Body of pancreas (tissue), 4 donors: ENCODE measurements around the gene MIEF1. TPM values are rescaled to one million over a fixed set of nuclear protein-coding genes. Genes with fewer than 3 reads are reported as not detected.
A peak's percentile ranks its signal among the peaks of the same experiment; 100 is the strongest.

Source experiments
- ATAC-seq: fragments of 150-250 bp; one replicate; pipeline ENCODE4 v1.9.1; 2016
- DNase-seq, 4 donors: peaks; one replicate each; pipeline ENCODE4 v3.0.0-alpha.2; 2019
- H3K27ac ChIP-seq, 4 donors: fragments of 200-600 bp; sonication (generic); 1 replicate in 3 of 4; 2 replicates in 1 of 4; pipeline versions ENCODE4 v1.5.1 to v1.6.1; 2016 to 2019; ENCODE audit warnings: mild to moderate bottlenecking in 1 of 4, mixed read lengths in 1 of 4, moderate library complexity in 1 of 4
- H3K27me3 ChIP-seq, 2 donors: fragments of 200-600 bp; sonication (generic); one replicate each; pipeline ENCODE4 v1.6.0; 2016; ENCODE audit warnings: mild to moderate bottlenecking in 1 of 2
- H3K36me3 ChIP-seq, 2 donors: fragments of 200-600 bp; sonication (generic); replicated peaks in 1 of 2; 2 replicates each; pipeline ENCODE4 v1.5.1; 2016; ENCODE audit warnings: low read depth in 2 of 2; ENCODE audit not compliant: insufficient read depth in 1 of 2
- H3K4me1 ChIP-seq: fragments of 200-600 bp; sonication (generic); one replicate; pipeline ENCODE4 v1.6.0; 2016
- H3K4me3 ChIP-seq, 2 donors: fragments of 200-600 bp; sonication (generic); 1 replicate in 1 of 2; 2 replicates in 1 of 2; pipeline ENCODE4 v1.5.1; 2016 to 2019
- H3K9me3 ChIP-seq, 3 donors: fragments of 200-600 bp; sonication (generic); 1 replicate in 2 of 3; 2 replicates in 1 of 3; pipeline ENCODE4 v1.5.1; 2016
- POLR2A ChIP-seq, 3 donors: fragments of 450-650 bp; IDR thresholded peaks; one replicate each; pipeline ENCODE4 v1.6.1; 2016; ENCODE audit warnings: antibody characterized with exemption in 3 of 3, mild to moderate bottlenecking in 2 of 3
- WGBS, 2 donors: methylation state at CpG; one replicate each; pipeline ENCODE4 v1.1.5; 2017; 5-methylcytosine and 5-hydroxymethylcytosine counted together
- intact Hi-C: fragments of 100-400 bp; cut with DNase I; formaldehyde crosslinking; loops from one replicate; pipeline ENCODE4 v1.15.1; 2023
- total RNA-seq, 2 donors: library from RNA; depleted of rRNA; stranded (reverse); fragments of >200 nt; gene quantifications; one replicate each; pipeline ENCODE4 v1.1.0, GENCODE V29; 2016
- TF ChIP-seq, protein P1 (sequence below), 7 experiments: fragments of 450-650 bp in 4 of 7; fragments of 200-600 bp in 3 of 7; sonication (generic) in 3 of 7; IDR thresholded peaks; one replicate each; pipeline ENCODE4 v1.5.1; 2016 to 2019; ENCODE audit warnings: antibody characterized with exemption in 7 of 7

Gene MIEF1
- total RNA-seq, 2 donors from 2014 or later = 9.1 to 14.8 TPM

DNA sequence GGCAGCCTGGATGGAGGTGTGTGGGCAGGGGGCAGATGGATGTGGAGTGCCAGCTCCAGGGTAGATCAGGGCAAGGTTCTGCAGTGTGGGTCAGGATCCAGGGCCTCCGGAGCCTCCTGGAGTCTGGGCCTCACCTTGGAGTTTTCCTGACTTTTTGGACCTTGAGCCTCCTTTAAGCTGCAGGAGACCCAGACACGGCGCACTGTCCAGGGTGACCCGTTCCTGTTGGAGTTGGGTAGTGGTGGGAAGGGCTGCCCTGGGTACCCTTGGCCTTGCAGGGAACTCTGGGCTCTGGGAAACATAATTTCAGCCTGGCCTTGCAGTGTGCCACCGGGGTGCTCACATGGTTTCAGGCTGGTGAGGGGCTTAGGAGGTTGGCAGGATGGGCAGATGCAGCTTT, 28.2 kb upstream of the MIEF1 start:
- no peaks in the 10 kb centered on the region for H3K27me3 ChIP-seq
- H3K36me3 ChIP-seq = no peaks in the 10 kb centered on the region
- H3K9me3 ChIP-seq = no peaks in the 10 kb centered on the region
- TF ChIP-seq, protein P1, sequence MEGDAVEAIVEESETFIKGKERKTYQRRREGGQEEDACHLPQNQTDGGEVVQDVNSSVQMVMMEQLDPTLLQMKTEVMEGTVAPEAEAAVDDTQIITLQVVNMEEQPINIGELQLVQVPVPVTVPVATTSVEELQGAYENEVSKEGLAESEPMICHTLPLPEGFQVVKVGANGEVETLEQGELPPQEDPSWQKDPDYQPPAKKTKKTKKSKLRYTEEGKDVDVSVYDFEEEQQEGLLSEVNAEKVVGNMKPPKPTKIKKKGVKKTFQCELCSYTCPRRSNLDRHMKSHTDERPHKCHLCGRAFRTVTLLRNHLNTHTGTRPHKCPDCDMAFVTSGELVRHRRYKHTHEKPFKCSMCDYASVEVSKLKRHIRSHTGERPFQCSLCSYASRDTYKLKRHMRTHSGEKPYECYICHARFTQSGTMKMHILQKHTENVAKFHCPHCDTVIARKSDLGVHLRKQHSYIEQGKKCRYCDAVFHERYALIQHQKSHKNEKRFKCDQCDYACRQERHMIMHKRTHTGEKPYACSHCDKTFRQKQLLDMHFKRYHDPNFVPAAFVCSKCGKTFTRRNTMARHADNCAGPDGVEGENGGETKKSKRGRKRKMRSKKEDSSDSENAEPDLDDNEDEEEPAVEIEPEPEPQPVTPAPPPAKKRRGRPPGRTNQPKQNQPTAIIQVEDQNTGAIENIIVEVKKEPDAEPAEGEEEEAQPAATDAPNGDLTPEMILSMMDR (IDR thresholded peaks at IDR 0.05) = no peak
- TF ChIP-seq POLR2A (IDR thresholded peaks at IDR 0.05) = no peak
- H3K27ac ChIP-seq = peak overlapping the region in 1 of 4 donors; percentile 50
- H3K4me1 ChIP-seq = peaks cover 33% of the 10 kb centered on the region
- peak; percentile 2 for ATAC-seq
- intact Hi-C loops = no loop called here
- no peak for DNase-seq
- no peak overlapping the region for H3K4me3 ChIP-seq
- WGBS, 2 donors = 73 to 76% methylated on average over 4 to 5 of the region's 5 CpGs

DNA sequence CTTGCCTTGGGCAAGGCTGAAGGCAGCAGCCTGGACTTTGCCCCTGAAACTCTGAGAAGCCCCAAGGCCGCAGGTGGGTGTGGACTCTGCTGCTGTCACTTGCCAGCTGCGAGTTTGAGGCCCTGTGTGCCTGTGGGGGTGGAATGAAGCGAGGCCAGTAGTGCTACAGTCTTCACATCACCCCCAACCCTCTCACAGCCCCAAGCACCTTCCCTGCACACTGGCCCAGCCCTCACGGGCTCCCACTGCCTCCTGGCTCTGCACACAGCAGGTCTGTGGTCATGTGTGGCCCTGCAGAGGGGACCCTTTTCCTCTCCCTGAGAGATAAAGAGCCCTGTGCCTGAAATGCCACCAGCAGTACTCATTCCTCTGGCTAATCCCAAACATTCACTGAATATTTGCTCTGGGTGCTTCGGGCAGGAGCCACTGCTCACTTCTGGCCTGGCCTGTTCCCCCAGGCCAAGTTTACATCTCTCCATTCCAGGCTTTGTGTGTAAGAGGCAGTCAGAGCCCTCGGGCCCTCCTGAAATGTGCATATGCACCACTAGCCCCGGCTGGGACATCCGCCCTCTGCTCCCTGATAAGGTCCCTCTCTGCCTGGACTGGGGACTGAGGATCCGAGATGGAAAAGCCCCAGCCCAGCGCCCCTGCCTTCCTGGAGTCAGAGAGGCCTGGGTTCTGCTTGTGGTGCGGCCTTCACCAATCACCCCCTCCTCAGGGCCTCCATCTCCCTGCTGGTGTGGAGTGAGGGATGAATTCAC, 27.6 kb upstream of the MIEF1 start:
- H3K9me3 ChIP-seq = no peaks in the 10 kb centered on the region
- ATAC-seq (peak; percentile 43), DNase-seq (peak; percentile 34 to 70 (median 50))
- no peaks in the 10 kb centered on the region for H3K36me3 ChIP-seq
- peak overlapping the region in 2 of 4 donors; percentile 37 to 50 for H3K27ac ChIP-seq
- intact Hi-C loops = no loop called here
- TF ChIP-seq, protein P1 (IDR thresholded peaks at IDR 0.05) = no peak
- no peak for TF ChIP-seq POLR2A (IDR thresholded peaks at IDR 0.05)
- no peak overlapping the region for H3K4me3 ChIP-seq
- H3K4me1 ChIP-seq = peaks cover 33% of the 10 kb centered on the region
- 35 to 43% methylated on average over 7 to 8 of the region's 11 CpGs for WGBS, 2 donors
- no peaks in the 10 kb centered on the region for H3K27me3 ChIP-seq

DNA sequence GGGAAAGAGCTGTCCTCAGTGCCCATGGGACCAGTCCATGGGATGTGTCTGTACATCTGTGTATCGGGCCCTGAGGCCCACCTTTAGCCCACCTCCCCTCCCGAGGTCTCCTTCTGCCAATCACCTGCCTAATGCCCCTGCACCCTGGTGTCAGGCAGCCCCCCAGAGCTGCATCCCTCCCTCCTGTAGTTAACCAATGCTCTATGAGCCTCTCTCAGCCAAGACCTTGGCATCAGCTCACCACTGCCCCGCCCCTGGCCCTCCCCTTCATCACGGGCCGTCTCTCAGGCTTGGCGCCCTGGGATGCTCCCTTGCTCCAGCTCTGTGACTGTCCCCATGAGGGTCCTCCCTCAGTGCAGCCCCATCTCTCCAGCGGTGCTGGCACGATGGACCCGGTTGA, 26.8 kb upstream of the MIEF1 start:
- TF ChIP-seq, protein P1 (IDR thresholded peaks at IDR 0.05) = no peak
- TF ChIP-seq POLR2A (IDR thresholded peaks at IDR 0.05) = no peak
- Histone ChIP-seq H3K36me3 (no peaks in the 10 kb centered on the region), H3K9me3 (no peaks in the 10 kb centered on the region), H3K4me1 (peaks cover 33% of the 10 kb centered on the region), H3K27me3 (no peaks in the 10 kb centered on the region), H3K27ac (no peak overlapping the region), H3K4me3 (no peak overlapping the region)
- intact Hi-C loops = no loop called here
- WGBS, 2 donors = 75 to 82% methylated on average over 8 to 9 of the region's 9 CpGs
- ATAC-seq (no peak), DNase-seq (no peak)

DNA sequence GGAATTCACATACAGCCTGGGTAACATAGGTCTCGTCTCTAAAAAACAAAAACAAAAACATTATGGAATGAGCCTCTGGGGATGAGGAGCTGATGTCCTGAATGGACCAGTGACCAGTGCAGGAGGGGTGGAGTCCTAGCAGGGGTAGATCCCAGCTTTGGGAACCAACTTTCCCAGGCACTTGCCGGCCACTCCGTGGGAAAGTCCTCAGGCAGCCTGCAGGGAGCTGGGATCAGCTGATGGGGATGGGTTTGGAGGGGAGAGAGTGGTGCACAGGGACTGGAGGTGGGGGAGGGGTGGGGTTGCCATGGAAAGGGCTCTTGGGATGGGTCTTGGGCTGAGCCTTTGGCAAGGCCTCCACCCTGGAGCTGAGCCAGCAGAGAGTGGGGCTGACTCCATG, 26.2 kb upstream of the MIEF1 start:
- Histone ChIP-seq H3K36me3 (no peaks in the 10 kb centered on the region), H3K9me3 (no peaks in the 10 kb centered on the region), H3K4me1 (peaks cover 30% of the 10 kb centered on the region), H3K27ac (no peak overlapping the region), H3K27me3 (no peaks in the 10 kb centered on the region), H3K4me3 (no peak overlapping the region)
- intact Hi-C loops = no loop called here
- DNase-seq (no peak), ATAC-seq (no peak)
- WGBS, 2 donors = 68 to 71% methylated on average over 3 of the region's 3 CpGs
- TF ChIP-seq, protein P1 (IDR thresholded peaks at IDR 0.05) = no peak
- TF ChIP-seq POLR2A (IDR thresholded peaks at IDR 0.05) = no peak

DNA sequence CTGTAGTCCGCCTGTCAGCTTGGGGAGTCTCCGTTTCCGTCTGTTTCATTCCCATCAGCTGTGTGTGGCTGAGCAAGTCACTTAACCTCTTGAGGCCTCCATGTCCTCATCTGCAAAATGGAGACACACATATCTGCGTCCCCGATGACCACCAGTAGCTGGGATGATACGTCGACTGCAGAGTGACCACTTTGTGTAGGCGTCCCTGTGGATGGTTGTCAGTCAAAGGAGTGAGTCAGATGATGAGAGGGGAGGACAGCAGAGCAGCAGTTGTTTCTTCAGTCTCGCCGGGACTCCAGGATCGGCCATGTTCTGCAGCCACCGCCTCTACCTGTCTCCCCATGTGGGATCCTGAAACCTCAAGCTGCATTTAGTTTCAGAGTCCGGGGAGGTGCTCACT, 25.4 kb upstream of the MIEF1 start:
- Histone ChIP-seq H3K4me1 (peaks cover 23% of the 10 kb centered on the region), H3K9me3 (no peaks in the 10 kb centered on the region), H3K27ac (no peak overlapping the region), H3K27me3 (no peaks in the 10 kb centered on the region), H3K4me3 (no peak overlapping the region), H3K36me3 (no peaks in the 10 kb centered on the region)
- intact Hi-C loops = no loop called here
- DNase-seq (no peak), ATAC-seq (no peak)
- 83 to 87% methylated on average over 10 to 12 of the region's 13 CpGs for WGBS, 2 donors
- TF ChIP-seq POLR2A (IDR thresholded peaks at IDR 0.05) = no peak
- TF ChIP-seq, protein P1 (IDR thresholded peaks at IDR 0.05) = no peak
